Astrocyte (in vitro differentiated cells and primary cell): ENCODE measurements around the gene CDH23.

Experiments used
- CTCF ChIP-seq: IDR thresholded peaks from 2 replicates; pipeline ENCODE4 v1.5.1; 2011; ENCODE audit warnings: low read depth, mild to moderate bottlenecking, inconsistent platforms, low read length, moderate library complexity; ENCODE audit not compliant: insufficient read depth
- EZH2 ChIP-seq: IDR thresholded peaks from 2 replicates; pipeline ENCODE4 v1.6.1; 2012; ENCODE audit warnings: mild to moderate bottlenecking, low read length, inconsistent platforms; ENCODE audit not compliant: insufficient read depth

- no peak for TF ChIP-seq CTCF
- TF ChIP-seq EZH2: no peak
Observed at GRCh38 chr10:71741671-71742070, 345.0 kb downstream of the CDH23 start.
